Mammary epithelial cell (primary cell): ENCODE measurements around the gene HELZ2.

Experiments
- EZH2 ChIP-seq: IDR thresholded peaks from 2 replicates; pipeline ENCODE4 v1.6.1; 2012; ENCODE audit warnings: low read length, inconsistent platforms, borderline replicate concordance
- TF ChIP-seq, protein P1 (sequence below), 2 donors: IDR thresholded peaks in 1 of 2; conservative IDR thresholded peaks in 1 of 2; 2 replicates each; pipeline ENCODE4 v1.5.1; 2011 to 2012; ENCODE audit warnings: inconsistent platforms in 2 of 2, low read length in 2 of 2, mild to moderate bottlenecking in 2 of 2, control low read depth in 1 of 2, low read depth in 1 of 2; ENCODE audit not compliant: insufficient read depth in 1 of 2; ENCODE audit errors: extremely low read depth in 1 of 2

DNA sequence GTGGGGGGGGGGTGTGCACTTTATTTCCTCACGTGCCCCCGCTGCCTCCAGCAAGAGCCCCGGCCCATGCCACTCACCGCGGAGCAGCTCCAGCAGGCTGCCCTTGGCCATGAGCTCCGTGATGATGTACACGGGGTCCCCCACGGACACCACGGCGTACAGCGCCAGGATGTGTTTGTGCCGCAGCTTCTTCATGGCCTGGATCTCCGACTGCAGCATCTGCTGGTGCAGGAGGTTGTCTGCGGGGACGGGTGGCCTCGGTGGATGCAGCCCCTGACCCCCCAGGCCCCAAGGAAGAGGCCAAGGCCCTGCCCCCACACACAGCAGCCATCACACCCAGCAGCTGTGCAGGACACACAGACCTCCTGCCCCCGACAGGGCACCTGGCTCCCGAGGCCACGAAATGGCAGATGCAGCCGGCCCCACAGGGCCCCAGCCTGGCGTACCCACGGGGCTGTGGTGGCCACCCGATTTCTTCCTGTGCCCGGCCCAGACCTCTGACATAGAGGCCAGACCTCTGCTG lies 41.5 kb downstream of the HELZ2 start:
- TF ChIP-seq, protein P1, sequence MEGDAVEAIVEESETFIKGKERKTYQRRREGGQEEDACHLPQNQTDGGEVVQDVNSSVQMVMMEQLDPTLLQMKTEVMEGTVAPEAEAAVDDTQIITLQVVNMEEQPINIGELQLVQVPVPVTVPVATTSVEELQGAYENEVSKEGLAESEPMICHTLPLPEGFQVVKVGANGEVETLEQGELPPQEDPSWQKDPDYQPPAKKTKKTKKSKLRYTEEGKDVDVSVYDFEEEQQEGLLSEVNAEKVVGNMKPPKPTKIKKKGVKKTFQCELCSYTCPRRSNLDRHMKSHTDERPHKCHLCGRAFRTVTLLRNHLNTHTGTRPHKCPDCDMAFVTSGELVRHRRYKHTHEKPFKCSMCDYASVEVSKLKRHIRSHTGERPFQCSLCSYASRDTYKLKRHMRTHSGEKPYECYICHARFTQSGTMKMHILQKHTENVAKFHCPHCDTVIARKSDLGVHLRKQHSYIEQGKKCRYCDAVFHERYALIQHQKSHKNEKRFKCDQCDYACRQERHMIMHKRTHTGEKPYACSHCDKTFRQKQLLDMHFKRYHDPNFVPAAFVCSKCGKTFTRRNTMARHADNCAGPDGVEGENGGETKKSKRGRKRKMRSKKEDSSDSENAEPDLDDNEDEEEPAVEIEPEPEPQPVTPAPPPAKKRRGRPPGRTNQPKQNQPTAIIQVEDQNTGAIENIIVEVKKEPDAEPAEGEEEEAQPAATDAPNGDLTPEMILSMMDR (conservative IDR thresholded peaks at IDR 0.05 in 1 of 2, IDR thresholded peaks at IDR 0.05 in 1 of 2; ENCODE audit: extremely low read depth in 1 of 2, insufficient read depth in 1 of 2, low read depth in 1 of 2, low read length in 2 of 2): no peak
- TF ChIP-seq EZH2: no peak
